AG04450 (cell line): ENCODE data around the gene FGR. TPM values are rescaled to one million over a fixed set of nuclear protein-coding genes. Genes with fewer than 3 reads are reported as not detected.

Source experiments
- CTCF ChIA-PET: fragments of 300-600, 350-600 bp; formaldehyde crosslinking; extraction: SDS; loops from one replicate; lab custom pipeline; 2022; ENCODE audit warnings: antibody characterized with exemption, inconsistent platforms; lab: Charles Lee
- POLR2A ChIA-PET: fragments of 350-600 bp; formaldehyde crosslinking; extraction: SDS; loops from one replicate; lab custom pipeline; 2021; ENCODE audit warnings: antibody characterized with exemption, inconsistent platforms; lab: Yijun Ruan, JAX
- DNase-seq: peaks from one replicate; pipeline ENCODE4 v3.0.0-alpha.2; 2011; ENCODE audit warnings: low read depth, low spot score
- H3K27ac ChIP-seq: one replicate; pipeline ENCODE4 v1.5.1; 2012; ENCODE audit warnings: low read depth, low read length, control low read depth
- H3K27me3 ChIP-seq: one replicate; pipeline ENCODE4 v1.6.0; 2012; ENCODE audit warnings: low read length; ENCODE audit not compliant: control insufficient read depth, insufficient read depth
- H3K4me3 ChIP-seq: 2 replicates; pipeline ENCODE4 v1.5.1; 2011; ENCODE audit warnings: mild to moderate bottlenecking, low read depth, low read length, control low read depth
- H3K9me3 ChIP-seq: 2 replicates; pipeline ENCODE4 v1.5.1; 2012; ENCODE audit warnings: low read length; ENCODE audit not compliant: control insufficient read depth, insufficient read depth
- CTCF ChIP-seq: IDR thresholded peaks from 2 replicates; pipeline ENCODE4 v1.5.1; 2011; ENCODE audit warnings: low read depth, low read length, control low read depth, inconsistent platforms
- polyA plus RNA-seq: library from polyadenylated mRNA; depleted of rRNA; stranded (reverse); fragments of >200 nt; gene quantifications from 2 replicates; pipeline ENCODE4 v1.2.3, GENCODE V29; 2011

Gene FGR
- polyA plus RNA-seq, 1 experiment, result not detected

GRCh38 chr1:27665016-27665651, 30.1 kb upstream of the FGR start:
- ChIA-PET POLR2A (no interaction called here), CTCF (interaction anchor here (0.9 to 3.6 kb wide), 4 partner anchors 56 to 60 kb away, joined by 3 to 19 read pairs (median 4); no protein-coding TSS in a partner anchor)
- no peaks in the 10 kb centered on the region for H3K9me3 ChIP-seq
- H3K4me3 ChIP-seq, result no peak overlapping the region
- no peak overlapping the region for H3K27ac ChIP-seq
- DNase-seq, result no peak
- no peak for TF ChIP-seq CTCF
- no peaks in the 10 kb centered on the region for H3K27me3 ChIP-seq

DNA sequence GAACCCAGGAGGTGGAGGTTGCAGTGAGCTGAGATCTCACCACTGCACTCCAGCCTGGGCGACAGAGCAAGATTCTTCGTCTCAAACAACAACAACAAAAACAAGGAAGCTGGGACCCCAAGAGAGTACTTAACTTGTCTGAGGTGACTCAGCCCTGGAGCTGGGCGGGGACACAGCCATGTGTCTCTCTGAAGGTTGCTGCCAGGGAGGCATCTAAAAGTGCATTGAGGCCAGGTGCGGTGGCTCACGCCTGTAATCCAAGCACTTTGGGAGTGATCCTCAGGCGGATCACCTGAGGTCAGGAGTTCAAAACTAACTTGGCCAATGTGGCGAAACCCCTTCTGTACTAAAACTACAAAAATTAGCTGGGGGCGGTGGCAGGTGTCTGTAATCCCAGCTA, 29.3 kb upstream of the FGR start:
- no peaks in the 10 kb centered on the region for H3K9me3 ChIP-seq
- no peak for TF ChIP-seq CTCF
- H3K27me3 ChIP-seq, result no peaks in the 10 kb centered on the region
- CTCF ChIA-PET, result interaction anchor here (0.6 to 2.5 kb wide), 5 partner anchors 56 to 367 kb away, joined by 3 to 14 read pairs (median 4); no protein-coding TSS in a partner anchor
- no peak overlapping the region for H3K4me3 ChIP-seq
- no peak overlapping the region for H3K27ac ChIP-seq
- no peak for DNase-seq
- POLR2A ChIA-PET, result no interaction called here

- Histone ChIP-seq H3K4me3 (no peak overlapping the region), H3K27me3 (no peaks in the 10 kb centered on the region), H3K9me3 (no peaks in the 10 kb centered on the region), H3K27ac (peak overlapping the region; percentile 21)
- DNase-seq, result no peak
- ChIA-PET POLR2A (interaction anchor here (0.6 kb wide), 2 partner anchors 106 to 297 kb away, joined by 3 read pairs; no protein-coding TSS in a partner anchor), CTCF (interaction anchor here (0.5 to 3.8 kb wide), 32 partner anchors 8 to 366 kb away, joined by 3 to 113 read pairs (median 4); partner anchors contain the start of genes FAM76A and IFI6)
- TF ChIP-seq CTCF, result peak; percentile 87
Observed at GRCh38 chr1:27662707-27663393, 27.9 kb upstream of the FGR start.

GRCh38 chr1:27662261-27662660, 27.3 kb upstream of the FGR start:
- ChIA-PET CTCF (interaction anchor here (0.6 to 3.8 kb wide), 16 partner anchors 9 to 425 kb away, joined by 3 to 113 read pairs (median 4); partner anchors contain the start of genes FAM76A and IFI6), POLR2A (no interaction called here)
- DNase-seq, result no peak
- H3K9me3 ChIP-seq, result no peaks in the 10 kb centered on the region
- H3K27me3 ChIP-seq, result no peaks in the 10 kb centered on the region
- TF ChIP-seq CTCF, result no peak
- no peak overlapping the region for H3K4me3 ChIP-seq
- no peak overlapping the region for H3K27ac ChIP-seq
